GM18951 (cell line): ENCODE data around the gene MAMDC2.

Experiments
- POLR2A ChIP-seq: IDR thresholded peaks from 4 replicates; pipeline ENCODE4 v1.6.1; 2011; ENCODE audit warnings: mild to moderate bottlenecking; ENCODE audit not compliant: insufficient read length, insufficient read depth; ENCODE audit errors: extremely low read depth
- in situ Hi-C: fragments of 300-500 bp; cut with MboI; formaldehyde crosslinking; loops from one replicate; pipeline ENCODE4 v1.12.0; 2022; ENCODE audit warnings: low sequenced_read_pairs, mixed read lengths, inconsistent platforms; ENCODE audit not compliant: unreplicated experiment

Gene MAMDC2

GRCh38 chr9:70083429-70083828 lies 39.8 kb downstream of the MAMDC2 start:
- TF ChIP-seq POLR2A: no peak
- in situ Hi-C loops: no loop called here

GRCh38 chr9:70085241-70085640 lies 41.6 kb downstream of the MAMDC2 start:
- in situ Hi-C loops: no loop called here
- no peak for TF ChIP-seq POLR2A

- in situ Hi-C loops: no loop called here
- TF ChIP-seq POLR2A: no peak
These were observed 47.5 kb downstream of the MAMDC2 start for GRCh38 chr9:70091103-70091502.

- in situ Hi-C loops: no loop called here
- no peak for TF ChIP-seq POLR2A
These were observed 47.9 kb downstream of the MAMDC2 start for GRCh38 chr9:70091572-70091971.

- no peak for TF ChIP-seq POLR2A
- in situ Hi-C loops: no loop called here
These were observed 48.5 kb downstream of the MAMDC2 start for GRCh38 chr9:70092190-70092589.

GRCh38 chr9:70093095-70093494 lies 49.4 kb downstream of the MAMDC2 start:
- in situ Hi-C loops: no loop called here
- TF ChIP-seq POLR2A: no peak

- in situ Hi-C loops: no loop called here
- no peak for TF ChIP-seq POLR2A
These were observed 50.3 kb downstream of the MAMDC2 start for GRCh38 chr9:70093944-70094343.

GRCh38 chr9:70094747-70095146 lies 51.1 kb downstream of the MAMDC2 start:
- in situ Hi-C loops: no loop called here

GRCh38 chr9:70097187-70097586 lies 53.5 kb downstream of the MAMDC2 start:
- no peak for TF ChIP-seq POLR2A

More at GRCh38 chr9:70094747-70095146, 51.1 kb downstream of the MAMDC2 start:
- no peak for TF ChIP-seq POLR2A

GRCh38 chr9:70100362-70100761 lies 56.7 kb downstream of the MAMDC2 start:
- in situ Hi-C loops: no loop called here
- TF ChIP-seq POLR2A: no peak

More at GRCh38 chr9:70097187-70097586, 53.5 kb downstream of the MAMDC2 start:
- in situ Hi-C loops: no loop called here

GRCh38 chr9:70101265-70101664 lies 57.6 kb downstream of the MAMDC2 start:
- in situ Hi-C loops: no loop called here
- no peak for TF ChIP-seq POLR2A

GRCh38 chr9:70105147-70105546 lies 61.5 kb downstream of the MAMDC2 start:
- no peak for TF ChIP-seq POLR2A
- in situ Hi-C loops: no loop called here

- TF ChIP-seq POLR2A: no peak
- in situ Hi-C loops: no loop called here
These were observed 62.9 kb downstream of the MAMDC2 start for GRCh38 chr9:70106571-70106970.

GRCh38 chr9:70107558-70107957 lies 63.9 kb downstream of the MAMDC2 start:
- in situ Hi-C loops: no loop called here
- TF ChIP-seq POLR2A: no peak

- no peak for TF ChIP-seq POLR2A
These were observed 64.5 kb downstream of the MAMDC2 start for GRCh38 chr9:70108181-70108580.

More at GRCh38 chr9:70108181-70108580, 64.5 kb downstream of the MAMDC2 start:
- in situ Hi-C loops: no loop called here
